EH (cell line): ENCODE data around the gene PDE4D.
"Not testable (repeated sequence)": the region's sequence is repeated elsewhere in the genome, so short reads cannot be mapped to it uniquely, and the experiment has no call there.

Experiments
- DNase-seq: peaks from one replicate; pipeline ENCODE4 v3.0.0-alpha.2; 2015; ENCODE audit warnings: low read depth

PDE4D gene

GRCh38 chr5:59607138-59607765 lies 286.3 kb downstream of the PDE4D start:
- DNase-seq = no peak

DNA sequence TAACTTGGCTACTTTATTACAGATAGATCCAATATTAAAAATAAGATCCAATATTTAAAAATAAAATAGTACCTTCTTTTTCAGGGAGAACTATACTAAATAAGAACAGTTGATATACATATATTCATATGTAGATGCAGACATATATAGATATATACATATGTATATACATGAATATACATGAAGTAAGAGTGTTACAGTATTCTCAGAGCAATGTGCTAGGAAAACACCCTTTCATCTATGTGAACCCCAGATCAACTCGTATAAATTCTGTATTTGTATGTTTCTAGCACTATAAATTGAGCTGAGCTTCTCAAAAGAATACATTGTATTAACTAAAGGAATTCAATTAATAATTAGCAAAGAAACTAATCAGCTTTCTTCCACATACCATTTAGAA lies 287.6 kb downstream of the PDE4D start:
- DNase-seq = no peak

GRCh38 chr5:59604111-59604510 lies 289.4 kb downstream of the PDE4D start:
- no peak for DNase-seq

- no peak for DNase-seq
Observed at GRCh38 chr5:59600998-59601397, 292.5 kb downstream of the PDE4D start.

- DNase-seq = no peak
Observed at GRCh38 chr5:59600153-59600552, 293.4 kb downstream of the PDE4D start.

- no peak for DNase-seq
Observed at GRCh38 chr5:59599729-59600128, 293.8 kb downstream of the PDE4D start.

- DNase-seq = no peak
Observed at GRCh38 chr5:59598547-59598874, 295.0 kb downstream of the PDE4D start.

DNA sequence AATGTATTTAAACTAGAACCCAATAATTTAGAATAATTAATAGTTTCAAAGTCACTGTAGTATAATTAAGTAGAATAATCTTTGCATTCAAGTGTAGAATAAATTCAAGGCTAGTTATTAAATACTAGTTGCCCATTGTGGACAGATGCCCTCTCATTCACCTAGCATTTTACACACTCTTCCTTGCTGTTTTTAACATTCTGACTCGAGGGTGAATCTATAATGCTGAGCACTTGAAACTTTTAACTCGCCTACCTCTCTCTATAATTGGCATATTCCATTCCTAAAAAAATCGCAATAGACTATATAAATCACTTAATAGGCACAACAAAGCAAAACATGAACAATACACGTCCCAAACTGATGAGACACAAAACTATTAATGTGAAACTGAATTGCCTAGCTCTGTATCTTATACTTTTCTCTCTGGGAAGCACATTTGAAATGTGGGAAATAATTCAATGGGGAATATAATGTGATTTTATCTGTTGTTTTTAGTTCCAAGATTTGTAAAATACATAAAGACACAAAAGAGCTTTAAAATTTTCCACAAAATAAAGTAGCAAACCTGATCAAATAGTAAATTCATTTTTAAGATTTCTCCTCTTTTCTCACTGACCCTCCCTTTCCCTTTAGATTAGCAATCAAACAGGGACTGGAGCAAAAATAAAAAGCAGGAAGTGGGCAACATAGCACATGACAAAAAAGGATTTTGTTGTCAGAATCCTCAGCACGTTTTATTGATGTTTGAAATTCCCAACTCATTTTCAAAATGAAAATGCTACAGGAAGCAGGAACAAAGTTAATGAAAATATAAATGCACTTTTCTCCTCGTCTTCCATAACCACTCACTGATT lies 295.6 kb downstream of the PDE4D start:
- DNase-seq = no peak

DNA sequence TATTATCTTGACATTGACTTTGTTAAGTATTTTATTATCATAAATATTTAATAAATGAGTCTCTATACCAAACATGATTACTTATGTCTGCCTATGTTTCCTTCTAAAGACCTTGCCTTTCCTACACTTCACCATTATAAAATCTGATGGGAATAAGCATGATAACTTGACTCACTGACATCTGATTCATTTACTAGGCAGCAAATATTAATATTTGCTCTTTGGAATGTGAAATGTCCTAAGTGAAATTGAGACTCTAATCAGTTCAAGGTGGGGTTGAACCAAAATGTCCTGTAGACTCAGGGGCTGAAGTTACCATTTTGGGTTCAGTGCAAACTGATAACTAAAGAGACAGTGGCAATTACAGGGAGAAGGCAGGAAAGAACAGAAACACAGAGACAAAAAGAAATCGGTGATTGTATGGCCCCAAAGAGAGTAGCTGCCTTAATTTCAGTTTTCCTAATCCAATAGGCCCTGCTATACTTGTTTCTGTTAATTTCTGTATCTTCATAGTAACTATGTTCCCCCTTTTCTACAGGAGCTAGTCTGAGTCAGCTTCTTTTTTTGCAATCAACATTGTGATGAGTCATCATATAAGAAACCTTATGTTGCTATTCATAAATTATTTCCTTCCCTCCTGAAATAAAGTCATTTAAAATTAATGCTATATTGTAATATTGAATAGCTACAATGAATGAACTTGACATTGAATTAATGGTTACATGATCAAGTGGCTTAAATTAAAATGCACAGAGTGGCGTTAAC lies 296.8 kb downstream of the PDE4D start:
- DNase-seq = peak; percentile 24

GRCh38 chr5:59594118-59594517 lies 299.4 kb downstream of the PDE4D start:
- not testable (repeated sequence) for DNase-seq

DNA sequence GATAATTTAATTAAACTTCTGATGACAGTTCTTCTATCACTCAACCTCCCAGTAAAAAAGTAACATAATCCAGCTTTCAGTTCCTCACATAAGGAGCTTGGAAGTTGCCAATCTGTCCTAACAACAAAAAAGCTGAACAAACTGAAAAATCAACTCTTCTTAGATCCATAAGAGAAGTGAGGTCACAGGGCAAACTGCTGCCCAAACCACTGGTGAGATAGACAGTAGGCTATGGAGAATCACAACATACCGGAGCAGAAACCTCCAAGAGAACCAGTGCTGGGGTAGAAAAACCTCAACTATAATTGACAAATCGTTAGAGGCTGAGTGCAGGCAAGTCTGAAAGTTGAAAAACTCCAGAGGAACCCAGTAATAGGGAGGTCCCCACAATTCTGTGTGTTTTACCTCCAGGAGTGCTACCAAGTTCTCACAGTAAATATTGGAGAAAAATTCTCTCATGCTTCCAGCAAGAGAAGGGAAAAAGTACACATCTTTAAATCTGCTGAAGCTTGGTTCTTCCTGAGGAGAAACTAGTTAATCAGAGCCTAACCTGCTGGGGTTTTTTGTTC lies 300.0 kb downstream of the PDE4D start:
- DNase-seq = no peak

GRCh38 chr5:59592101-59592500 lies 301.4 kb downstream of the PDE4D start:
- DNase-seq = peak; percentile 23

- no peak for DNase-seq
Observed at GRCh38 chr5:59591162-59591561, 302.4 kb downstream of the PDE4D start.

- DNase-seq = peak; percentile 7
Observed at GRCh38 chr5:59588922-59589321, 304.6 kb downstream of the PDE4D start.

- peak; percentile 56 for DNase-seq
Observed at GRCh38 chr5:59587489-59588337, 305.8 kb downstream of the PDE4D start.

DNA sequence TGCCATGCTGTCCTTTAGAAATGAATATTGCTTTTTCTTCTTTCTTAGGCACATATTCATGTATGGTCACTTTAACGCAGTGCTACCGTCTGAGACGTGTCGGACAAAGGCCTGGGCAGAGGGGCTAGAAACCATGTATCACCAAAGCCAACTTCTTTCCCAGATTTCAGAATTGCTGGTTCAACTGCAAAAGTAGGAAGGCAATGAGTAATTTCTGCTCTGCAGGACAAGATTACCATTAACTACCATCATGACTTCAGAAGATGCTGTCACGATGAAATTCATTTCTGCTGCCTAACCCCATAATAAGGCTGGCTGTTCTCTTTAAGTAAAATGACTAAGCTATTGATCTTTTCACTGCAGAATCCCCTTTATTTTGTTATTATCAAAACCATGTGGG lies 306.7 kb downstream of the PDE4D start:
- no peak for DNase-seq

GRCh38 chr5:59584858-59585846 lies 308.4 kb downstream of the PDE4D start:
- no peak for DNase-seq

GRCh38 chr5:59583810-59584562 lies 309.5 kb downstream of the PDE4D start:
- DNase-seq = no peak

GRCh38 chr5:59583151-59583809 lies 310.2 kb downstream of the PDE4D start:
- no peak for DNase-seq
